Epithelial cell of proximal tubule (primary cell): ENCODE measurements around the gene GPR25. TPM values are rescaled to one million over a fixed set of nuclear protein-coding genes. Genes with fewer than 3 reads are reported as not detected.

Experiments
- DNase-seq: peaks from one replicate; pipeline ENCODE4 v3.0.0-alpha.2; 2011; ENCODE audit warnings: low read depth
- H3K4me3 ChIP-seq: 2 replicates; pipeline ENCODE4 v1.5.1; 2011; ENCODE audit warnings: low read depth, mild to moderate bottlenecking, low read length
- CTCF ChIP-seq: conservative IDR thresholded peaks from 2 replicates; pipeline ENCODE4 v1.5.1; 2012; ENCODE audit warnings: low read depth, mild to moderate bottlenecking, low read length
- total RNA-seq: library from RNA; depleted of rRNA; stranded (reverse); fragments of >200 nt; gene quantifications from 2 replicates; pipeline ENCODE4 v1.2.3, GENCODE V29; 2015

GPR25 gene
- total RNA-seq, 1 donor from 2014 or later = not detected

- no peak for DNase-seq
- peak overlapping the region; percentile 16 for H3K4me3 ChIP-seq
- no peak for TF ChIP-seq CTCF
These were observed 412 bp downstream of the GPR25 start for GRCh38 chr1:200873116-200873670.

DNA sequence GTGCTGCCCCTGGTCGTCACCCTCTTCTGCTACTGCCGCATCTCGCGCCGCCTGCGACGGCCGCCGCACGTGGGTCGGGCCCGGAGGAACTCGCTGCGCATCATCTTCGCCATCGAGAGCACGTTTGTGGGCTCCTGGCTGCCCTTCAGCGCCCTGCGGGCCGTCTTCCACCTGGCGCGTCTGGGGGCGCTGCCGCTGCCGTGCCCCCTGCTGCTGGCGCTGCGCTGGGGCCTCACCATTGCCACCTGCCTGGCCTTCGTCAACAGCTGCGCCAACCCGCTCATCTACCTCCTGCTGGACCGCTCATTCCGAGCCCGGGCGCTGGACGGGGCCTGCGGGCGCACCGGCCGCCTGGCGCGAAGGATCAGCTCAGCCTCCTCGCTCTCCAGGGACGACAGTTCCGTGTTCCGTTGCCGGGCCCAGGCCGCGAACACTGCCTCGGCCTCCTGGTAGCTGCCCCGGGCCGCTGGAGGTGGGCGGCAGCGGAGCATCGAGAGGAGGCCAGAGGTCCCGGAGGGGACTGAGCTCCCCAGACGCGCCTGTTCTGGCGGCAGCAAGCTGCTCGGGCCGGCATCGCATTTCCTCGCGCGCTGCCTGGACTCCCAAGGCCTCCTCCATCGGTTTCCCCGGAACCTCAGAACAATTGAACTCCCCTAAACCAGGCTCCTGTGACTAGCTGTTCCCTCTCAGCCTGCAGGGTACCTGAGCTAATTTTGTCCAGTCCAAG is 1.1 kb downstream of the GPR25 start:
- no peak for TF ChIP-seq CTCF
- DNase-seq = no peak
- peak overlapping the region; percentile 16 for H3K4me3 ChIP-seq

- H3K4me3 ChIP-seq = no peak overlapping the region
- no peak for TF ChIP-seq CTCF
- no peak for DNase-seq
These were observed 1.9 kb downstream of the GPR25 start for GRCh38 chr1:200874694-200875093.

- no peak for DNase-seq
- no peak for TF ChIP-seq CTCF
- no peak overlapping the region for H3K4me3 ChIP-seq
These were observed 2.6 kb downstream of the GPR25 start for GRCh38 chr1:200875416-200875815.

DNA sequence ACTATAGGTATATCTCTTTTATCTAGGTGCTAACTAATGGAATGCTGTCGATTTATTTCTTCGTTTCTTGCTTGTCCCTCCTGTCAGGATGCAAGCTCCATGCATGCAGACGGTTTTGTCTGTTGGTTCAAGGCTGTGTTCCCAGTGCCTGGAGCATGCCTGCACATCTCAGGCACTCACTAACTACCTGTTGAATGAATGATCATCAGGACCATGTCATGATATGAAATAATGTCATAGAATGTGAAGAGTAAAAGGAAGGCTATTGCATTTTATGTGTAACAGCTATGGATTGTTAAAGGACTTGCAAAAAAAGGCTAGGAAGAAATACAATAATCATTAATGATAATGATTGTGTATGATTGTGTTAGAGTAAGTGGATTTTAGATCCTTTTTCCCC is 4.2 kb downstream of the GPR25 start:
- no peak overlapping the region for H3K4me3 ChIP-seq
- no peak for DNase-seq
- no peak for TF ChIP-seq CTCF

DNA sequence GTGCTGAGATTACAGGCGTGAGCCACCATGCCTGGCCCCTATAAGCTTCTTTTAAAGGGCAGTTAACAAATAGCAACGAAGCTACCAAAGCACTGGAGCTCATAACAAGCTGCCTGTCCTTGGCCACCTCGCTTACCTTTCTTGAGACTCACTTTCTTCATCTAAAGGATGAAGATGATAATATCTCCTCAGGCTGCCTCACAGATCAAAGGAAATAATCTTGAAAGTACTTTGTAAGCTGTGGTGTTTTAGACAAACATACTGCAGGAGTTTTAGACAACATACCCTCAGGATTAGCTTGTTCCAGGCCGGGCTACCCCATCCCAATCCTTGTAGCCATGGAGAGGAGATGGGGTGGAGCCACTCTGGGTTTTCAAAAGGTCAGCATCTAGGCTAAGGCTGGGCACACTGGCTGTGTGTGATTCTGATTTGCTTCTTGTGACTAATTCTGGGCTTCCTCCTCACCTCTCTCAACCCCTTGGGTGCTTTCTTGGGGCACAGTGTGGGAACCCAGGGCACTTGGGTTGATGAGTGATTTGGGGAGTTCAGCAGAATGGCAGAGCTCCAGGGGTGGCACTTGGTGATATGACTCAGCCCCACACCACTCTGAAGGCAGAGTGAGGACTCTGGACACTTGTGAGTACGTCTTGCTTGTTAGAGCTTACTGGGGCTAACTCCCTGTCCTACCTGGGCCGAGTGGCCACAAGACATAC is 5.2 kb downstream of the GPR25 start:
- no peak for DNase-seq
- no peak for TF ChIP-seq CTCF
- H3K4me3 ChIP-seq = no peak overlapping the region
